Measurements from ENCODE around the gene BBS9. TPM values are rescaled to one million over a fixed set of nuclear protein-coding genes. Genes with fewer than 3 reads are reported as not detected.

The BBS9 gene
- total RNA-seq, 1 donor from 2014 or later: 18.6 TPM

- Mint-ChIP-seq H3K27me3 (no peaks in the 10 kb centered on the region), H3K36me3 (ENCODE audit: low read depth) (peaks cover 5% of the 10 kb centered on the region)
Measured at GRCh38 chr7:33142585-33142984, 13.2 kb downstream of the BBS9 start.

GRCh38 chr7:33143996-33144718 lies 14.8 kb downstream of the BBS9 start:
- no peak overlapping the region for H3K27ac Mint-ChIP-seq
- H3K9me3 Mint-ChIP-seq: peaks cover 7% of the 10 kb centered on the region

More at GRCh38 chr7:33142585-33142984, 13.2 kb downstream of the BBS9 start:
- ChIA-PET CTCF (no interaction called here), POLR2A (no interaction called here)
- intact Hi-C loops (cut with micrococcal nuclease): no loop called here
- TF ChIP-seq CTCF (IDR thresholded peaks at IDR 0.05): no peak
- no peak for DNase-seq
- Mint-ChIP-seq H3K9me3 (peaks cover 7% of the 10 kb centered on the region), H3K27ac (no peak overlapping the region), H3K4me1 (no peaks in the 10 kb centered on the region), H3K4me3 (no peak overlapping the region)
- no peak for ATAC-seq (ENCODE audit: low read depth)

GRCh38 chr7:33145156-33145555 lies 15.8 kb downstream of the BBS9 start:
- H3K4me3 Mint-ChIP-seq: no peak overlapping the region
- POLR2A ChIA-PET: no interaction called here
- no peak overlapping the region for H3K27ac Mint-ChIP-seq
- no peaks in the 10 kb centered on the region for H3K27me3 Mint-ChIP-seq
- TF ChIP-seq CTCF (IDR thresholded peaks at IDR 0.05): no peak
- peaks cover 8% of the 10 kb centered on the region for H3K36me3 Mint-ChIP-seq (ENCODE audit: low read depth)
- CTCF ChIA-PET: no interaction called here
- no peak for ATAC-seq (ENCODE audit: low read depth)
- no peak for DNase-seq
- intact Hi-C loops (cut with micrococcal nuclease): no loop called here
- no peaks in the 10 kb centered on the region for H3K4me1 Mint-ChIP-seq
- peaks cover 7% of the 10 kb centered on the region for H3K9me3 Mint-ChIP-seq

More at GRCh38 chr7:33143996-33144718, 14.8 kb downstream of the BBS9 start:
- H3K36me3 Mint-ChIP-seq (ENCODE audit: low read depth): peaks cover 8% of the 10 kb centered on the region
- TF ChIP-seq CTCF (IDR thresholded peaks at IDR 0.05): no peak
- DNase-seq: no peak
- POLR2A ChIA-PET: no interaction called here
- no peaks in the 10 kb centered on the region for H3K4me1 Mint-ChIP-seq
- no peak overlapping the region for H3K4me3 Mint-ChIP-seq
- CTCF ChIA-PET: no interaction called here
- intact Hi-C loops (cut with micrococcal nuclease): no loop called here
- no peak for ATAC-seq (ENCODE audit: low read depth)
- H3K27me3 Mint-ChIP-seq: no peaks in the 10 kb centered on the region

DNA sequence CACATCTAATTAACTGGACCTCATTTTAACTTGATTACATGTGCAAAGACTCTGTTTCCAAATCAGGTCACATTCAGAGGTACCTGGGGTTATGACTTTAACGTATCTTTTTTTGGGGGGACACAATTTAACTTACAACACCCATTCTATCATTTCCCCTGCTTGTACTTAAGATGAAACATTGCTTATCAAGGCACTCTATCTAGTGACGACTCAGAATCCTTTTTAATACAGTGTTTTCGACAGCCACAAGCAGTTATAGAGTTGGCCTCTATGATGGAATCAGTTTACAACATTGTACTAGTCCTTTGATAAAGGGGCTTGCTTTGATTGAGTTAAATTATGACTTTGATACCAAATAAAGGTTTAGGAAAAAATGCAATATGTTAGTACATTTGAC lies 22.7 kb downstream of the BBS9 start:
- H3K9me3 Mint-ChIP-seq: no peaks in the 10 kb centered on the region
- H3K36me3 Mint-ChIP-seq (ENCODE audit: low read depth): peaks cover 17% of the 10 kb centered on the region
- DNase-seq (no peak), ATAC-seq (ENCODE audit: low read depth) (no peak)
- H3K4me3 Mint-ChIP-seq: no peak overlapping the region
- CTCF ChIA-PET: interaction anchor here (1.1 kb wide), 1 partner anchor 12 kb away, joined by 3 read pairs; no protein-coding TSS in a partner anchor
- H3K4me1 Mint-ChIP-seq: no peaks in the 10 kb centered on the region
- intact Hi-C loops (cut with micrococcal nuclease): no loop called here
- POLR2A ChIA-PET: no interaction called here
- H3K27ac Mint-ChIP-seq: no peak overlapping the region
- TF ChIP-seq CTCF (IDR thresholded peaks at IDR 0.05): no peak
- no peaks in the 10 kb centered on the region for H3K27me3 Mint-ChIP-seq

DNA sequence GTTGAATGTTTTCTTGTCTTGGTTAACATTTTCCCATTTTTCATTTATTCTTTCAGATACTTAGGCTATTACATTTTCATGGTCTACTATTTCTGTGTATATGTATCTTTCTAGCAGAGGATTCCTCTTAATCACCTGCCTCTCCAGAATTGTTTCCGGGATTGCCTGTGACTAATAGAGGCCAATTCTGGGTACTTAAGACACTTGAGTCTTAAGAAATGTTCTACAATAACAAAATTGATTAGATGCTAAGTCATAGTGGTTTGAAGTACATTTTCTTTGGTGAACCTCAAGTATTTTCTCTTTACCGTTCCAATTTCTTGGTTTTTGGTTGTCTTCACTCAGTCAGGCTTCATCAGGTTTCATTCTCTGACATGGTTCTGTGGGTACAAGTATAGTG lies 26.4 kb downstream of the BBS9 start:
- CTCF ChIA-PET: no interaction called here
- intact Hi-C loops (cut with micrococcal nuclease): no loop called here

More for the DNA sequence above, 26.4 kb downstream of the BBS9 start:
- POLR2A ChIA-PET: no interaction called here
- Mint-ChIP-seq H3K4me1 (peaks cover 2% of the 10 kb centered on the region), H3K9me3 (no peaks in the 10 kb centered on the region), H3K27ac (no peak overlapping the region), H3K4me3 (no peak overlapping the region), H3K36me3 (ENCODE audit: low read depth) (peaks cover 31% of the 10 kb centered on the region), H3K27me3 (no peaks in the 10 kb centered on the region)
- DNase-seq (no peak), ATAC-seq (ENCODE audit: low read depth) (no peak)
- TF ChIP-seq CTCF (IDR thresholded peaks at IDR 0.05): no peak
